Thymus (tissue), 11 donors: ENCODE measurements around the gene SLC39A11. TPM values are rescaled to one million over a fixed set of nuclear protein-coding genes. Genes with fewer than 3 reads are reported as not detected.
"Not testable (repeated sequence)": the region's sequence is repeated elsewhere in the genome, so short reads cannot be mapped to it uniquely, and the experiment has no call there.

ENCODE experiments used
- DNase-seq, 9 donors: peaks; one replicate each; pipeline ENCODE4 v3.0.0-alpha.2; 2013; ENCODE audit warnings: low spot score in 9 of 9, low read depth in 6 of 9, missing footprints in 1 of 9
- H3K27ac ChIP-seq, 2 donors: one replicate each; pipeline ENCODE4 v1.5.1; 2013; ENCODE audit warnings: control low read depth in 1 of 2, low read depth in 1 of 2, low read length in 1 of 2, mild to moderate bottlenecking in 1 of 2, moderate library complexity in 1 of 2
- H3K27me3 ChIP-seq, 2 donors: one replicate each; pipeline ENCODE4 v1.5.1; 2013; ENCODE audit warnings: low read length in 1 of 2; ENCODE audit not compliant: control insufficient read depth in 2 of 2, insufficient read depth in 1 of 2
- H3K36me3 ChIP-seq, 2 donors: one replicate each; pipeline ENCODE4 v1.5.1; 2013; ENCODE audit warnings: low read length in 1 of 2, mild to moderate bottlenecking in 1 of 2, moderate library complexity in 1 of 2; ENCODE audit not compliant: control insufficient read depth in 2 of 2, insufficient read depth in 2 of 2
- H3K4me1 ChIP-seq, 2 donors: one replicate each; pipeline ENCODE4 v1.5.1; 2013; ENCODE audit warnings: low read length in 2 of 2; ENCODE audit not compliant: control insufficient read depth in 2 of 2, insufficient read depth in 2 of 2
- H3K4me3 ChIP-seq, 2 donors: one replicate each; pipeline ENCODE4 v1.5.1; 2013; ENCODE audit warnings: low read length in 2 of 2, control low read depth in 1 of 2, mild to moderate bottlenecking in 1 of 2
- H3K9me3 ChIP-seq, 2 donors: one replicate each; pipeline ENCODE4 v1.5.1; 2013; ENCODE audit warnings: low read length in 1 of 2, mild to moderate bottlenecking in 1 of 2; ENCODE audit not compliant: control insufficient read depth in 2 of 2, insufficient read depth in 1 of 2
- WGBS: extraction: QIAGEN DNeasy Blood & Tissue Kit; methylation state at CpG from one replicate; pipeline ENCODE4 v1.1.7; 2013; 5-methylcytosine and 5-hydroxymethylcytosine counted together
- polyA plus RNA-seq: library from polyadenylated mRNA; stranded (reverse); fragments of 200-250 nt; gene quantifications from one replicate; pipeline ENCODE4 v1.2.3, GENCODE V29; 2013
- total RNA-seq: library from RNA; stranded (reverse); fragments of 120-200 nt; gene quantifications from one replicate; pipeline ENCODE4 v1.2.4, GENCODE V29; 2013
- donor health status: healthy.

SLC39A11 gene
- total and polyA plus RNA-seq, 2 donors, result 7.4 to 8.7 TPM

GRCh38 chr17:73100363-73100762 is 7.9 kb upstream of the SLC39A11 start:
- H3K27ac ChIP-seq, result no peak overlapping the region
- H3K4me1 ChIP-seq, result no peaks in the 10 kb centered on the region
- 97% methylated on average over 2 of the region's 2 CpGs for WGBS
- DNase-seq, result no peak
- no peaks in the 10 kb centered on the region for H3K36me3 ChIP-seq
- H3K4me3 ChIP-seq, result no peak overlapping the region
- no peaks in the 10 kb centered on the region for H3K9me3 ChIP-seq
- no peaks in the 10 kb centered on the region for H3K27me3 ChIP-seq

GRCh38 chr17:73099511-73099910 is 7.0 kb upstream of the SLC39A11 start:
- Histone ChIP-seq H3K9me3 (no peaks in the 10 kb centered on the region), H3K4me3 (no peak overlapping the region), H3K27me3 (no peaks in the 10 kb centered on the region), H3K36me3 (no peaks in the 10 kb centered on the region), H3K27ac (no peak overlapping the region), H3K4me1 (no peaks in the 10 kb centered on the region)
- WGBS, result 48% methylated on average over 10 of the region's 10 CpGs
- no peak for DNase-seq

GRCh38 chr17:73098919-73099318 is 6.4 kb upstream of the SLC39A11 start:
- no peaks in the 10 kb centered on the region for H3K36me3 ChIP-seq
- DNase-seq, result no peak
- H3K4me1 ChIP-seq, result no peaks in the 10 kb centered on the region
- 96% methylated on average over 5 of the region's 5 CpGs for WGBS
- no peaks in the 10 kb centered on the region for H3K27me3 ChIP-seq
- H3K4me3 ChIP-seq, result no peak overlapping the region
- H3K27ac ChIP-seq, result no peak overlapping the region
- H3K9me3 ChIP-seq, result no peaks in the 10 kb centered on the region

- H3K4me1 ChIP-seq, H3K9me3 ChIP-seq, H3K36me3 ChIP-seq, H3K27ac ChIP-seq, H3K4me3 ChIP-seq, H3K27me3 ChIP-seq, DNase-seq: not testable (repeated sequence)
- WGBS, result 95% methylated on average over 8 of the region's 8 CpGs
Measured at GRCh38 chr17:73097973-73098765, 5.7 kb upstream of the SLC39A11 start.

- DNase-seq, result no peak
- H3K27me3 ChIP-seq, result no peaks in the 10 kb centered on the region
- H3K4me3 ChIP-seq, result no peak overlapping the region
- peaks cover 7 to 8% of the 10 kb centered on the region in 2 donors for H3K4me1 ChIP-seq
- no peak overlapping the region for H3K27ac ChIP-seq
- H3K36me3 ChIP-seq, result no peaks in the 10 kb centered on the region
- WGBS, result 95% methylated on average over 6 of the region's 6 CpGs
- H3K9me3 ChIP-seq, result no peaks in the 10 kb centered on the region
Measured at GRCh38 chr17:73096866-73097265, 4.4 kb upstream of the SLC39A11 start.

- Histone ChIP-seq H3K27me3 (no peaks in the 10 kb centered on the region), H3K4me3 (no peak overlapping the region), H3K36me3 (no peaks in the 10 kb centered on the region), H3K27ac (no peak overlapping the region), H3K4me1 (peaks cover 9 to 13% of the 10 kb centered on the region in 2 donors), H3K9me3 (no peaks in the 10 kb centered on the region)
- no peak for DNase-seq
- WGBS, result 96% methylated on average over 6 of the region's 6 CpGs
Measured at GRCh38 chr17:73096211-73096610, 3.7 kb upstream of the SLC39A11 start.

- Histone ChIP-seq H3K27ac (no peak overlapping the region), H3K27me3 (no peaks in the 10 kb centered on the region), H3K4me1 (peaks cover 9 to 13% of the 10 kb centered on the region in 2 donors), H3K9me3 (no peaks in the 10 kb centered on the region), H3K4me3 (no peak overlapping the region), H3K36me3 (peaks cover 0 to 3% of the 10 kb centered on the region in 2 donors)
- DNase-seq, result no peak
- WGBS, result 89% methylated on average over 9 of the region's 9 CpGs
Measured at GRCh38 chr17:73093286-73093685, 798 bp upstream of the SLC39A11 start.

GRCh38 chr17:73091770-73092522 is 542 bp downstream of the SLC39A11 start:
- 13% methylated on average over 20 of the region's 20 CpGs for WGBS
- peak in 2 of 9 donors; percentile 10 to 21 for DNase-seq

GRCh38 chr17:73091410-73091769 is 1.1 kb downstream of the SLC39A11 start:
- H3K4me3 ChIP-seq, result no peak overlapping the region
- no peaks in the 10 kb centered on the region for H3K27me3 ChIP-seq
- peaks cover 0 to 5% of the 10 kb centered on the region in 2 donors for H3K36me3 ChIP-seq
- H3K9me3 ChIP-seq, result no peaks in the 10 kb centered on the region
- H3K27ac ChIP-seq, result no peak overlapping the region
- no peak for DNase-seq
- 67% methylated on average over 4 of the region's 4 CpGs for WGBS
- H3K4me1 ChIP-seq, result peaks cover 9 to 13% of the 10 kb centered on the region in 2 donors

More at GRCh38 chr17:73091770-73092522, 542 bp downstream of the SLC39A11 start:
- Histone ChIP-seq H3K36me3 (peaks cover 0 to 5% of the 10 kb centered on the region in 2 donors), H3K4me1 (peaks cover 9 to 13% of the 10 kb centered on the region in 2 donors), H3K27ac (no peak overlapping the region), H3K27me3 (no peaks in the 10 kb centered on the region), H3K4me3 (peak overlapping the region; percentile 49 to 67), H3K9me3 (no peaks in the 10 kb centered on the region)
